CD4-positive, alpha-beta T cell treated with Interferon gamma for 1 hour (primary cell): ENCODE data around the gene EPHB1.

Source experiments
- DNase-seq: peaks from one replicate; pipeline ENCODE4 v3.0.0-alpha.2; 2020

The EPHB1 gene

GRCh38 chr3:134810052-134810435 is 15.0 kb downstream of the EPHB1 start:
- no peak for DNase-seq

- DNase-seq = no peak
These were observed 15.8 kb downstream of the EPHB1 start for GRCh38 chr3:134810850-134811249.

DNA sequence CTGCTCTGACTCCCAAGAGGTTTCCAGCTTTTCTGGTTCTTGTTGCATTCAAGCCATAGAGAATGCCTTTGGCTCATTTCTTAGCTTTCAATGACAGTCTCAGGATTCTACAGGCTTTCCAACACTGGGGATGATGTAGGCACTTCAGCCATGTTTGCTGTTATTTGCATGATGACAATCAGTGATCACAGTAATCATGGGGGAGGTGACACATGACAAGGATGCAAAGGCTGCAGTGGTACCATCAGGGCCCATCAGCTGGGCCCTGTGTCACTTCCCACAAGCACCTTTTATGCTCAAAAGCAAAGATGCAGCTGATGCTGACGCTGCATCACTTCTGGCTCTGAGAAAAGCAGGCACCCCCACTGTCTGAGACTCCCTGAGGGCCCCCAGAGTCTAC is 18.6 kb downstream of the EPHB1 start:
- DNase-seq = no peak

DNA sequence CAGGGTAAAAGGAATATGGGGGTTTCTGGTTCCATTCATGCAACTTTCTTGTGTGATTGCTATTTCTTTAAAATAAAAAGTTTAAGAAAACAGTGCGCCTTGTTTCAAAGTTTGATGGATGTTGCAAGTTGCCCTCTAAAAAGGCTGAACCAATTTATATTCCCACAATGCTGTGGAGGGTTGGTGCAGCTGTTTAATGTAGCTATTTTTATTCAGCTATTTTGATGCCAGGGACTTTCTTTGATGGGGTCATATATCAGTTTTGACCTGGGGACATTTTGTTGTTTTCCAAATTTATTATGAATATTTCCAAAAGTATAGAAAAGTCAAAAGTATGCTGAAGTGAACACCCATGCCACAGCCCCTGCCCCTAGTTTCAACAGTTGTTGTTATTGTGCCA is 20.5 kb downstream of the EPHB1 start:
- no peak for DNase-seq

DNA sequence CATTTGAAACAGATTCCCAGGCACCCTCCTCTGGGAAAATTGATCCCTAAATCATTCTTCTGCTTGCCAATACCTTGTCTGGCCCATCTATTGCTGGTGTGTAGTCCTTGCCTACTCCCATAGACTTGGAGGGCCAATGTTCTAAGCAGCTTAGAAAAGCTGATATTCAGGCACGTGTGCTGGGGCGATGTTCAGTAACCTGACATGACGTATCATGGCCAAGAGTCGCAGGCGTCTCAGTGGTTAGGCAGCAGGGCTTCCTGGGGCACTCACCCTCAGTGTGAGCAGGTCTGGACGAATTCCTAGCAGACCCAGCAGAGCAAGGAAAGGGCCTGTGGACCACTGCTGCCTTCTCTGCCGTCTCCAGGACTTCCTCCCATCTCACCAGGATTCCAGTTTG is 21.6 kb downstream of the EPHB1 start:
- DNase-seq = no peak

- DNase-seq = no peak
These were observed 22.2 kb downstream of the EPHB1 start for GRCh38 chr3:134817297-134817696.

DNA sequence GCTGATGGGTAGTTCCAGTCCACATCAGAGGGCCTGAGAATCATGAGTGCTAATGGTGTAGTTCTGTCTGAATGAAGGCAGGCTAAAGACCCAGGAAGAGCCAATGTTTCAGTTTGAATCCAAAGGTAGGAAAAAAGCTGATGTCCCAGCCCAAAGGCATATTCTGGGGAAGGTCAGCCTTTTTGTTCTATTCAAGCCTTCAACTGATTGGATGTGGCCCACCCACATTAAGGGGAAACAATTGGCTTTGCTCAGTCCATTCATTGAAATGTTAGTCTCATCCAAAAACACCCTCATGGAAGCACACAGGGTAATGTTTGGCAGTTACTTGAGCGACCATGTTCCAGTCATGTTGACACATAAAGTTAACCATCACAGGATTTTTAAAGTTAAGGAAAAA is 25.9 kb downstream of the EPHB1 start:
- no peak for DNase-seq

- no peak for DNase-seq
These were observed 27.0 kb downstream of the EPHB1 start for GRCh38 chr3:134822090-134822489.

DNA sequence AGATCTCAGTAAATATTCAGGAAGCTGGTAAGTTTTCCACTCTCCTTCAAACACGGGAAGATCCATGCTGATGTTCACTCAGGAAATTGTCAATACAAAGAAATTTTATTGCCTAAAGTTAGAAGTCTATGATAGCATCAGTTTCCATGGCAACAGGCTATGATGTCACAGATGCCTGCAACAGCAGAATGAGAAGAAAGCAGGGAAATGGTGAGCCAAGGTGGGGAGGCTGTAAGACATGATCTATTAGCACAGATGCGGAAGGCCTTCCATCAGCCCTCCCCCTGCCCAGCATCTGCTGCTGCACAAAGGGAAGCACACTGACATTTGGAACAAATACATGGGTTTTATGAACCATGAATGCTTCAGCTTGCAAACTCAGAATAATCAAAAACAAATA is 28.6 kb downstream of the EPHB1 start:
- DNase-seq = no peak

- DNase-seq = no peak
These were observed 29.7 kb downstream of the EPHB1 start for GRCh38 chr3:134824791-134825190.

GRCh38 chr3:134827213-134827612 is 32.2 kb downstream of the EPHB1 start:
- no peak for DNase-seq

GRCh38 chr3:134829721-134830120 is 34.7 kb downstream of the EPHB1 start:
- DNase-seq = no peak

DNA sequence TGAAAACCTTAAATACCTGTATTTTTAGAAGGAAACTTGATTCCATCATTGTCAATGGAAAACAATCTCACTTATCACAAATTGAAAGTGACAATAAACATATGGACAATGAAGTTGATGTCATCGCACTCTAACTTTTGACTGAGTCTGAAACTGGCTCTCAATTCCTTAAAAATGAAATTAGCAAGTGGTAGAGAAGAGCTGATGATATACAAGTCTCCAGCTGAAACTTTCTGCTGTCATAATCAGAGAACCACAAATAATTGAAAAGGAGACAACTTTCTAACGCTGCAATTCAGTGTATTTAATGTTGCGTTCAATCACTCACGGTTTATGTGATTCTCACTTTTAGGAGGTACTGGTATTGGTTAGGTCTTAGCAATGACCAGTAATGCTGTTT is 37.5 kb downstream of the EPHB1 start:
- no peak for DNase-seq

GRCh38 chr3:134833453-134834163 is 38.5 kb downstream of the EPHB1 start:
- no peak for DNase-seq

GRCh38 chr3:134836921-134837320 is 41.9 kb downstream of the EPHB1 start:
- no peak for DNase-seq

- DNase-seq = no peak
These were observed 43.5 kb downstream of the EPHB1 start for GRCh38 chr3:134838599-134838998.

GRCh38 chr3:134839422-134839821 is 44.4 kb downstream of the EPHB1 start:
- DNase-seq = no peak

DNA sequence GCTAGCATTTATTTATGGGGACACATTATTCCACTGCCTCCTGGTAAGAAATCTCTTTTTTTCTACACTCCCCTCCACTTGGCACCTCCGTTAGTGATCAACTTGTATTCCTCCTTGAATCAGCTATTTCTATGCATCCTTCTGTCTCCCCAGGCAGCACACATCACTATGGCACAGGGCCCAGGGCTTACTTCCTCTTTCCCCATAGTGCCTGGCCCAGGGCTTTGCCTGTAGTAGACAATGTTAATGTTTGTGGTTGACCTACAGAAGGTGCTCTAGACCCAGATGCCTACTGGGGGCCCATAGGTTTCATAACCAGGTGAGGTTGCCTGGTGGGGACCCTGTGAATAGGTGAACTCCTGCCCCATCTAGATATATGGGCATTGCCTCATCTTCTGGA is 44.9 kb downstream of the EPHB1 start:
- no peak for DNase-seq

- no peak for DNase-seq
These were observed 45.4 kb downstream of the EPHB1 start for GRCh38 chr3:134840459-134840858.

DNA sequence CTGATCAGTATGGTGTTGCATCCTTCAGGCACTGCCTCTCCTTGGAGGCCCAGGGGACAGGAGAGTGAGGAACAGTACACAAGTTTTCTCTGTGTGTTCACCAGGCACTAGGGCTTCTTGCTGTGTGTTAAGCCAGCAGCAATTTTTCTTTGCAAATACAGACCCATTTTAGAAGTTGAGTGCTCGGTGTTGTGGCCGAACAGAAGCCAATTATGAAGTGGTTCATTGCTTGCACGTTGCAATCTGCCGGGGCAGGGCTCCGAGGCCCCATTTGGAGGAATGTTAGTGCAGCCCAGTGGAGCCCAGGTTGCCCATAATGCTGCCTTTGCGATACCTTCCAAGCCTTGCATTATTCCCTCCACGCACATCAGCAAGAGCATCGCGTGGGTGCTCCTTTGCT is 51.0 kb downstream of the EPHB1 start:
- no peak for DNase-seq

DNA sequence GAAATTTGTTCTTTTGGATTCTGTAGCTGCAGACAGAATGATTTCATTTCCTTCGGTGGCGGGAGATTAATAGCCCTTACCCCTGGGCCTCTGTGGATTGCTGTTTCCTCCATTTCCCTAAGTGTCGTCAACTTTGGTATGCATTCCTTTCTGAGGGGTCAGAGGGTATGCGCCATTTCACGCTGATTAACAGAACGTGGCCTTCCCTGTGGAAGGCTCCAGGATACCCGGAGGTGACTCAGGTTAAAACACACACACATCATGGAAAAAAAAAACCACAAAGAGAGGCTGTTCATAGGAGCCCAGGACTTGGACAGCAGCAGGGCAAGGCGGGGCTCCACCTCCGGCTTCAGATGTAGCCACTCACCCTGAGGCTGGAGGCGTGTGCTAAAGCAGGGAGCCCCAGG is 51.9 kb downstream of the EPHB1 start:
- DNase-seq = no peak

GRCh38 chr3:134847349-134847748 is 52.3 kb downstream of the EPHB1 start:
- no peak for DNase-seq

GRCh38 chr3:134849561-134849960 is 54.5 kb downstream of the EPHB1 start:
- no peak for DNase-seq

GRCh38 chr3:134850761-134851160 is 55.7 kb downstream of the EPHB1 start:
- DNase-seq = no peak

- no peak for DNase-seq
These were observed 57.1 kb downstream of the EPHB1 start for GRCh38 chr3:134852132-134852531.
